ENCODE measurements around the gene NOXA1. TPM values are rescaled to one million over a fixed set of nuclear protein-coding genes. Genes with fewer than 3 reads are reported as not detected.

The NOXA1 gene
- polyA plus RNA-seq, 3 donors, result 1.3 to 9.4 (median 1.6) TPM

DNA sequence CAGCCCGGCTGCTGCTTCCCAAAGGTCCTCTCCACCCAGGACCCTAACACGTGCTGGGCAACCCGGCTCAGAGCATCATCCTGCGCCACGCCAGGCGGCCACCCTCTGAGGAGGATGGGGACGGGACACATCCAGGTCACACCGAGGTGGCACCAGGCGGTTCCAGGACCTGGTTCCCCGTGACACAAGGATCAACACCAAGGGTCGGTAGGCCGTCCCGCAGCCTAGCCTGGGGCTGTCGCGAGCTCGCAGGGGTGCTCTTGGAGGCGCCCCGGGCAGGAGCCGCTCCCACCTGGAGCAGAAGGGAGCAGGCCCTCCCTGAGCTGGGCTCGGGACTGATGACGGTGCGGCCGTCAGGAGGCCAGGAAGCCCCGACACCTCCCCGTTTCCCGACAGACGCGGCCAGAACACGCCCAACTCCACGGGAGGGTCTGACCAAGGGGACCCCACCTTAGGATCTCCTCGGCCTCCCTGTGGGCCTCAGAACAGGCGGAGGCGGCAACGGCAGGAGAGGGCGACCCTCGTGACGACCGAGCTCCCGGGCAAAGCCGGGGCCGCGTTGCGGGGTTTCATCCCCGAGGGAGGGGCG, 6.5 kb upstream of the NOXA1 start:
- Mint-ChIP-seq H3K27me3 (ENCODE audit: low read depth in 3 of 3) (peaks cover 12 to 36% (median 13%) of the 10 kb centered on the region in 3 donors), H3K4me3 (peak overlapping the region in 1 of 2 donors; percentile 16), H3K4me1 (peaks cover 21% of the 10 kb centered on the region), H3K27ac (no peak overlapping the region), H3K9me3 (no peaks in the 10 kb centered on the region), H3K36me3 (peaks cover 2 to 5% of the 10 kb centered on the region in 2 donors)
- DNase-seq, result no peak
- H3K9me3 ChIP-seq (replicated peaks in 1 of 2; ENCODE audit: control insufficient read depth in 1 of 2, insufficient read depth in 1 of 2, low read length in 2 of 2), result no peaks in the 10 kb centered on the region
- peaks cover 0 to 9% of the 10 kb centered on the region in 2 donors for H3K27me3 ChIP-seq (ENCODE audit: control insufficient read depth in 2 of 2, insufficient read depth in 2 of 2, low read length in 2 of 2)
- 86% methylated on average over 44 of the region's 45 CpGs for whole genome bisulfite sequencing (ENCODE audit: insufficient coverage)
- H3K9ac ChIP-seq (ENCODE audit: insufficient read depth, low read length, poor library complexity, severe bottlenecking), result no peak overlapping the region
- intact Hi-C loops (cut with micrococcal nuclease), result no loop called here
- H3K4me2 ChIP-seq (replicated peaks; ENCODE audit: extremely low read depth, low read length, poor library complexity, severe bottlenecking), result peak overlapping the region; percentile 58
- peaks cover 13 to 27% of the 10 kb centered on the region in 2 donors for H3K4me1 ChIP-seq (ENCODE audit: control insufficient read depth in 1 of 2, insufficient read depth in 2 of 2, low read length in 2 of 2)
- H3K36me3 ChIP-seq (replicated peaks in 1 of 2; ENCODE audit: control insufficient read depth in 1 of 2, insufficient read depth in 2 of 2, low read length in 2 of 2), result no peaks in the 10 kb centered on the region
- peak overlapping the region in 1 of 3 experiments; percentile 57 for H3K4me3 ChIP-seq (replicated peaks in 1 of 3; ENCODE audit: low read depth in 2 of 3, low read length in 3 of 3)
- TF ChIP-seq, protein P1, sequence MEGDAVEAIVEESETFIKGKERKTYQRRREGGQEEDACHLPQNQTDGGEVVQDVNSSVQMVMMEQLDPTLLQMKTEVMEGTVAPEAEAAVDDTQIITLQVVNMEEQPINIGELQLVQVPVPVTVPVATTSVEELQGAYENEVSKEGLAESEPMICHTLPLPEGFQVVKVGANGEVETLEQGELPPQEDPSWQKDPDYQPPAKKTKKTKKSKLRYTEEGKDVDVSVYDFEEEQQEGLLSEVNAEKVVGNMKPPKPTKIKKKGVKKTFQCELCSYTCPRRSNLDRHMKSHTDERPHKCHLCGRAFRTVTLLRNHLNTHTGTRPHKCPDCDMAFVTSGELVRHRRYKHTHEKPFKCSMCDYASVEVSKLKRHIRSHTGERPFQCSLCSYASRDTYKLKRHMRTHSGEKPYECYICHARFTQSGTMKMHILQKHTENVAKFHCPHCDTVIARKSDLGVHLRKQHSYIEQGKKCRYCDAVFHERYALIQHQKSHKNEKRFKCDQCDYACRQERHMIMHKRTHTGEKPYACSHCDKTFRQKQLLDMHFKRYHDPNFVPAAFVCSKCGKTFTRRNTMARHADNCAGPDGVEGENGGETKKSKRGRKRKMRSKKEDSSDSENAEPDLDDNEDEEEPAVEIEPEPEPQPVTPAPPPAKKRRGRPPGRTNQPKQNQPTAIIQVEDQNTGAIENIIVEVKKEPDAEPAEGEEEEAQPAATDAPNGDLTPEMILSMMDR (IDR thresholded peaks at IDR 0.05), result no peak
- no peak overlapping the region for H2AFZ ChIP-seq (ENCODE audit: insufficient read depth, low read depth, low read length, poor library complexity, severe bottlenecking)
- peaks cover 35% of the 10 kb centered on the region for H4K20me1 ChIP-seq (ENCODE audit: insufficient read depth, low read length)
- no peak overlapping the region for H3K27ac ChIP-seq (ENCODE audit: low read depth in 1 of 2, low read length in 2 of 2)
- peaks cover 14% of the 10 kb centered on the region for H3K79me2 ChIP-seq (ENCODE audit: insufficient read depth, low read length)

DNA sequence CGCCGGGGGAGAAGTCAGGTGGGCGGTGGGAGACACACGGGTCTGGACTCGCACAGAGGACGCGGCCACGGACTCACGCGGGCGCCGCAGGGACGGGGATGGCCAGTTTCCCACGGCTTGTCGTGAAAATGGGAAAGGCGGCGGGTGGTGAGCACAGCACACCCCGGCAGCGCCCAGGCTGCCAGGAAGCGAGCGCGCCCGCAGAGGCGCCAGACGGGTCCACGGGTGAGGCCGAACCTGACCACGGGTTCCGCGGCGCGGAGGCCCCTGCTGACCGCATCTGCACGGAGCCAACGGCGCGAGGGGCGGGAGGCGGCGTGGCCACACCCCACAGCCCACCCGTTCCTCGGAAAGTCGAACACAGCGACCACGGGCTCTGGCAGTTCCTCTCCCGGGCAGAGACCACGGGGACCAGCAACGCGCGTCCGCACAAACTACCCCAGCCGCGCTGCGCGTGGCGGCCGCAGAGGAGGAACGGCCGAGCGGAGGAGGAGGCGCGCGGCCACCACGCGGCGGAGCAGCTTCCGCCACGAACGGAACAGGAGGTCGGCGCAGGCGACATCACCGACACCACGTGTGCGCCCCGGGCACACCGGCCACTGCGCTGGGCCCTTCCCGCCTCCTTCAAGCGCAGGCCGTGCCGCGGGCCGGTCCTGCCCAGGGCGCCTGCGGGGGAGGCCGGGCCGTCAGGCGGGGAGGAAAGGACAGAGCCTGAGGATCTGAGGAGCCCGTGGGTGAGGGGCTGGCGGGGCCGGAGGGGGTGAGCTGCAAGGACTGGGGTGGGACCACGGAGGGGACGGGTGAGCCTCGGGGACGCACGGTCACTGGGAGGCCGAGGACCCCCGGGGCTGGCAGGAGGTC, 5.8 kb upstream of the NOXA1 start:
- peaks cover 0 to 1% of the 10 kb centered on the region in 2 donors for H3K27me3 ChIP-seq (ENCODE audit: control insufficient read depth in 2 of 2, insufficient read depth in 2 of 2, low read length in 2 of 2)
- H3K4me3 ChIP-seq (replicated peaks in 1 of 3; ENCODE audit: low read depth in 2 of 3, low read length in 3 of 3), result peak overlapping the region in 1 of 3 experiments; percentile 57
- H3K4me2 ChIP-seq (replicated peaks; ENCODE audit: extremely low read depth, low read length, poor library complexity, severe bottlenecking), result peak overlapping the region; percentile 58
- H3K4me1 ChIP-seq (ENCODE audit: control insufficient read depth in 1 of 2, insufficient read depth in 2 of 2, low read length in 2 of 2), result peaks cover 14 to 30% of the 10 kb centered on the region in 2 donors
- no peak overlapping the region for H3K27ac ChIP-seq (ENCODE audit: low read depth in 1 of 2, low read length in 2 of 2)
- DNase-seq, result peak in 1 of 3 donors; percentile 35
- no peaks in the 10 kb centered on the region for H3K9me3 Mint-ChIP-seq
- peaks cover 28% of the 10 kb centered on the region for H4K20me1 ChIP-seq (ENCODE audit: insufficient read depth, low read length)
- no peak overlapping the region for H2AFZ ChIP-seq (ENCODE audit: insufficient read depth, low read depth, low read length, poor library complexity, severe bottlenecking)
- peaks cover 22% of the 10 kb centered on the region for H3K79me2 ChIP-seq (ENCODE audit: insufficient read depth, low read length)
- intact Hi-C loops (cut with micrococcal nuclease), result no loop called here
- TF ChIP-seq, protein P1 (IDR thresholded peaks at IDR 0.05), result no peak
- peak overlapping the region; percentile 69 to 81 for H3K4me3 Mint-ChIP-seq
- no peaks in the 10 kb centered on the region for H3K9me3 ChIP-seq (replicated peaks in 1 of 2; ENCODE audit: control insufficient read depth in 1 of 2, insufficient read depth in 1 of 2, low read length in 2 of 2)
- H3K9ac ChIP-seq (ENCODE audit: insufficient read depth, low read length, poor library complexity, severe bottlenecking), result peak overlapping the region; percentile 15
- 76% methylated on average over 83 of the region's 99 CpGs for WGBS (ENCODE audit: insufficient coverage)
- H3K27me3 Mint-ChIP-seq (ENCODE audit: low read depth in 3 of 3), result peaks cover 6 to 29% (median 10%) of the 10 kb centered on the region in 3 donors
- no peaks in the 10 kb centered on the region for H3K36me3 ChIP-seq (replicated peaks in 1 of 2; ENCODE audit: control insufficient read depth in 1 of 2, insufficient read depth in 2 of 2, low read length in 2 of 2)
- H3K36me3 Mint-ChIP-seq, result peaks cover 2 to 5% of the 10 kb centered on the region in 2 donors
- H3K4me1 Mint-ChIP-seq, result peaks cover 24% of the 10 kb centered on the region
- no peak overlapping the region for H3K27ac Mint-ChIP-seq
